ENCODE results near the gene KIAA0586.

The KIAA0586 gene

GRCh38 chr14:58598028-58598803 lies 170.7 kb downstream of the KIAA0586 start:
- no peak for DNase-seq (ENCODE audit: low spot score)

DNA sequence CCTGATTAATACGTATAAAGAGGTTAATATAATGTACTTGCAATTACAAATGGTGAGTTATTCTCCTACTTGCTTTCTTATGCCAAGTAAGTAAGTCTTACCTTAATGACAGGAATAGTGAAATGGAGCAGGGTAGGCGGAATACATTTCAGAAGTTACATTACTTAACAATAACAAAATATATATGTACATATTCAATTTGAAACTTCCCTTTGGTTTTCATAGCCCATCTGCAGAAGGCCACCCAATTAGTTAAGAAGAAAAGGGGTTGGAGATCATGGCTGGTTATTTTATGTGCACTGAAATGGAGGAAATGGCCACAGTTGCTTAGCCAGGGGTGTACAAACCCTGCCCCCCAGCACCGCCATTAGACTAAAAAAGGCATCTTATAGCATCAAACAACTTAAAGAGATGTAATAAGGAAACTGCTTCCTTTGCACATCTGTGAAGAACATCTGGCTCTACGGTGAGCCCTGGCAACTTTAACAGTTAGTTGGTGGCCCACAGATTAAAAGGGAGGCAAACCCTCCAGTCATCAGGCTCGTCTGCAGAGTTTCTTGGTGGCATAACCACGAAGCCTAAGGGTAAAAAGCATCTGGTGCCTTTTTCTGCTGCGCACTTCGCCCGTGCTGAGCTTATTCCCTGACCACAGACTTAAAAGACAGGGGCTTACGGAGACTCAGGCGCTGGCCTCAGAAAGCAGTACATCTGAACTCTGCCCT lies 171.4 kb downstream of the KIAA0586 start:
- DNase-seq (ENCODE audit: low spot score): no peak

GRCh38 chr14:58599707-58600106 lies 172.2 kb downstream of the KIAA0586 start:
- DNase-seq (ENCODE audit: low spot score): no peak

All from RKO (cell line).